ENCODE data around the gene TNRC6A. TPM values are rescaled to one million over a fixed set of nuclear protein-coding genes. Genes with fewer than 3 reads are reported as not detected.

TNRC6A gene
- total RNA-seq, 1 experiment from 2014 or later: 41.6 TPM

DNA sequence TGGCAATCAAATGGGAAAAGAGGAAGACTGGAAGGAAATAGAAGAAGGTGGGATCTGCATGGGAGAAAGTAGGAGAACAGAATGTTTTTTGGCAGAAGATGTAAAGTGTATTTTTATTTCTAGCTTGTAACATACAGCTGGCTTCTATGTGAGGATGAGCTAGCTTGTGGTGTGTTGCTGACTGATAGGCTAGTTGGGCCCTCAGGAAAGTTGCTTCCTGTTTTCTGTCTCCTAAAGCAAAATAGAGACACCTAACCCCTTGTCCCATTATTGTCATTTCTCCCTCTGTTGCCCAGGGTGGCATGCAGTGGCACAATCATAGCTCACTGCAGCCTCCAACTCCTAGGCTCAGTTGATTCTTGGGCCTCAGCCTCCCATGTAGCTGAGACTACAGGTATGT, 15.9 kb downstream of the TNRC6A start:
- no TSS peak for BruUV-seq (replicated peaks)
- Mint-ChIP-seq H3K4me3 (ENCODE audit: unreplicated experiment) (no peak overlapping the region), H3K36me3 (ENCODE audit: insufficient read depth, unreplicated experiment) (peaks cover 12% of the 10 kb centered on the region), H3K27ac (ENCODE audit: low read depth, unreplicated experiment) (peak overlapping the region; percentile 64), H3K9me3 (ENCODE audit: unreplicated experiment) (no peaks in the 10 kb centered on the region), H3K4me1 (ENCODE audit: insufficient read depth, unreplicated experiment) (peaks cover 51% of the 10 kb centered on the region), H3K27me3 (ENCODE audit: insufficient read depth, unreplicated experiment) (no peaks in the 10 kb centered on the region)
- intact Hi-C loops (cut with micrococcal nuclease): no loop called here
- DNase-seq (ENCODE audit: unreplicated experiment): no peak
- ChIA-PET POLR2A (interaction anchor here (0.6 to 1.5 kb wide), 4 partner anchors 10 to 17 kb away, joined by 3 to 10 read pairs (median 4); no protein-coding TSS in a partner anchor), CTCF (interaction anchor here (0.5 to 1.4 kb wide), 7 partner anchors 16 to 818 kb away, joined by 3 to 4 read pairs (median 3); no protein-coding TSS in a partner anchor)
- TF ChIP-seq, protein P1, sequence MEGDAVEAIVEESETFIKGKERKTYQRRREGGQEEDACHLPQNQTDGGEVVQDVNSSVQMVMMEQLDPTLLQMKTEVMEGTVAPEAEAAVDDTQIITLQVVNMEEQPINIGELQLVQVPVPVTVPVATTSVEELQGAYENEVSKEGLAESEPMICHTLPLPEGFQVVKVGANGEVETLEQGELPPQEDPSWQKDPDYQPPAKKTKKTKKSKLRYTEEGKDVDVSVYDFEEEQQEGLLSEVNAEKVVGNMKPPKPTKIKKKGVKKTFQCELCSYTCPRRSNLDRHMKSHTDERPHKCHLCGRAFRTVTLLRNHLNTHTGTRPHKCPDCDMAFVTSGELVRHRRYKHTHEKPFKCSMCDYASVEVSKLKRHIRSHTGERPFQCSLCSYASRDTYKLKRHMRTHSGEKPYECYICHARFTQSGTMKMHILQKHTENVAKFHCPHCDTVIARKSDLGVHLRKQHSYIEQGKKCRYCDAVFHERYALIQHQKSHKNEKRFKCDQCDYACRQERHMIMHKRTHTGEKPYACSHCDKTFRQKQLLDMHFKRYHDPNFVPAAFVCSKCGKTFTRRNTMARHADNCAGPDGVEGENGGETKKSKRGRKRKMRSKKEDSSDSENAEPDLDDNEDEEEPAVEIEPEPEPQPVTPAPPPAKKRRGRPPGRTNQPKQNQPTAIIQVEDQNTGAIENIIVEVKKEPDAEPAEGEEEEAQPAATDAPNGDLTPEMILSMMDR (IDR thresholded peaks at IDR 0.05; ENCODE audit: unreplicated experiment): no peak

DNA sequence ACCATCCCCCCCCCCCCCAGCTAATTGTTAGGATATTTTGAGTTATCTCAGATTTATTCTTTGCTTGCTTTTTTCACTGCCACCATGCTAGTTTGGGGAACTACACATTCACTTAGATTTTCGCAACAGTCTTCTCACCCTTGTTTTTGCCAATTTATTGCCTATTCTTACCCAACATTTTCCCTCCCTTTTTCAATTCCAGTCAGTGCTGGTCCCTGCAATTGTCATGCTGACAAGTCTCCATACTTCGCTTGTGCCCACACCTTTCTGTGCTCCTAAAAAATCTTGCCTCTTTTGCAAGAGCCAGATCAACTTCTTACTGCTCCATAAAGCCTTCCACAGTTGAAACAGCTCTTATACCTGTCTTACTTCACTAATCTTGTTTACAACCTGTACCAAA, 16.3 kb downstream of the TNRC6A start:
- H3K36me3 Mint-ChIP-seq (ENCODE audit: insufficient read depth, unreplicated experiment): peaks cover 12% of the 10 kb centered on the region
- H3K27me3 Mint-ChIP-seq (ENCODE audit: insufficient read depth, unreplicated experiment): no peaks in the 10 kb centered on the region
- no peak overlapping the region for H3K4me3 Mint-ChIP-seq (ENCODE audit: unreplicated experiment)
- peaks cover 51% of the 10 kb centered on the region for H3K4me1 Mint-ChIP-seq (ENCODE audit: insufficient read depth, unreplicated experiment)
- intact Hi-C loops (cut with micrococcal nuclease): no loop called here
- no peaks in the 10 kb centered on the region for H3K9me3 Mint-ChIP-seq (ENCODE audit: unreplicated experiment)
- BruUV-seq (replicated peaks): no TSS peak
- H3K27ac Mint-ChIP-seq (ENCODE audit: low read depth, unreplicated experiment): peak overlapping the region; percentile 64
- POLR2A ChIA-PET: interaction anchor here (0.6 to 1.5 kb wide), 7 partner anchors 8 to 17 kb away, joined by 3 to 10 read pairs (median 4); no protein-coding TSS in a partner anchor
- no peak for DNase-seq (ENCODE audit: unreplicated experiment)
- TF ChIP-seq, protein P1 (IDR thresholded peaks at IDR 0.05; ENCODE audit: unreplicated experiment): no peak
- CTCF ChIA-PET: interaction anchor here (0.5 to 1.4 kb wide), 6 partner anchors 15 to 819 kb away, joined by 3 to 4 read pairs (median 3); no protein-coding TSS in a partner anchor

DNA sequence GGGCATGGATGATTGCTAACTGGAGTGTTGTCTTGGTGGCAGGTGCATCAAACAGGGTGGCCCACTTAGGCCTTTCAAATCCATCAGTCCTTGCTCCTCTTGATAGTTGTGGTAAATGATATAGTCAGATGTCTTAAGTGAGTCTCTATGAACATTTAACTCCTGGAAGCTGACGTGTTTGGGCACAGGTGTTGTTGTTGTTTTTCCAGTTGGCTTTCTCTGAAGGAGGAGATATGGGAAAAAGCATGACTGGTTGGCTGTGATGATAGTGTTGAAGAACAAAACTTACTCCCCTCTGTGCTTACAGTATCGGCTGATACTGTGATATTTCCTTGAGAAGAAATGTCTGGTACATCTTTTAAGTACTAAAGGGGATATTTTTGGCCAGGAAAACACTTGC, 18.0 kb downstream of the TNRC6A start:
- Mint-ChIP-seq H3K4me3 (ENCODE audit: unreplicated experiment) (peak overlapping the region; percentile 38), H3K9me3 (ENCODE audit: unreplicated experiment) (no peaks in the 10 kb centered on the region), H3K27me3 (ENCODE audit: insufficient read depth, unreplicated experiment) (no peaks in the 10 kb centered on the region), H3K4me1 (ENCODE audit: insufficient read depth, unreplicated experiment) (peaks cover 55% of the 10 kb centered on the region), H3K27ac (ENCODE audit: low read depth, unreplicated experiment) (peak overlapping the region; percentile 96), H3K36me3 (ENCODE audit: insufficient read depth, unreplicated experiment) (peaks cover 16% of the 10 kb centered on the region)
- DNase-seq (ENCODE audit: unreplicated experiment): no peak
- ChIA-PET CTCF (interaction anchor here (0.5 kb wide), 1 partner anchor 11 kb away, joined by 3 read pairs; no protein-coding TSS in a partner anchor), POLR2A (interaction anchor here (0.5 to 2.1 kb wide), 11 partner anchors 9 to 174 kb away, joined by 3 to 19 read pairs (median 4); partner anchors contain the start of gene TNRC6A)
- TF ChIP-seq, protein P1 (IDR thresholded peaks at IDR 0.05; ENCODE audit: unreplicated experiment): no peak
- intact Hi-C loops (cut with micrococcal nuclease): no loop called here
- no TSS peak for BruUV-seq (replicated peaks)

DNA sequence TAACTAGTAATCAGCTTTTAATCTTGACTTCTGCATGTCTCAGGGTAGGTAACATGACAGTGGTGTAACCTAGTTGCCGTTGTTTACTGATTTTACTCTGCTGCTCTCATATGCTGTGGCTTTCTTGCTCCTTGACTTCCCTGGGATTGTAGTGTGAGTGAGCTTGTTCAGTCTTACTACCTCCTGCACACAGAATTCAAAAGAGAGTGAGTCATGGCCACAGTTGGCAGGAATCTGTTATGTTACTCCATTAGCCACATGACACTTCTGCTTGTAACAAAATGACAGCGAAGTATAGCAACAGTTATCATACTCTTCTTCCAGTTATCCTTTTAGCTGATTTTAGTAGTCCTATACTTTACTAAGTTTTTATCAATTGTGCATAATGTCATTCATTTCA, 18.8 kb downstream of the TNRC6A start:
- POLR2A ChIA-PET: interaction anchor here (0.5 to 2.1 kb wide), 13 partner anchors 8 to 175 kb away, joined by 3 to 19 read pairs (median 4); partner anchors contain the start of gene TNRC6A
- H3K27ac Mint-ChIP-seq (ENCODE audit: low read depth, unreplicated experiment): peak overlapping the region; percentile 96
- intact Hi-C loops (cut with micrococcal nuclease): loop anchor here (1.0 kb wide), 1 partner anchor 47 kb away; no protein-coding TSS in a partner anchor
- H3K4me3 Mint-ChIP-seq (ENCODE audit: unreplicated experiment): peak overlapping the region; percentile 21
- peaks cover 24% of the 10 kb centered on the region for H3K36me3 Mint-ChIP-seq (ENCODE audit: insufficient read depth, unreplicated experiment)
- peak; percentile 90 for DNase-seq (ENCODE audit: unreplicated experiment)
- H3K4me1 Mint-ChIP-seq (ENCODE audit: insufficient read depth, unreplicated experiment): peaks cover 57% of the 10 kb centered on the region
- H3K27me3 Mint-ChIP-seq (ENCODE audit: insufficient read depth, unreplicated experiment): no peaks in the 10 kb centered on the region
- TF ChIP-seq, protein P1 (IDR thresholded peaks at IDR 0.05; ENCODE audit: unreplicated experiment): no peak
- CTCF ChIA-PET: interaction anchor here (0.5 to 1.6 kb wide), 5 partner anchors 9 to 66 kb away, joined by 3 to 4 read pairs (median 4); no protein-coding TSS in a partner anchor
- H3K9me3 Mint-ChIP-seq (ENCODE audit: unreplicated experiment): no peaks in the 10 kb centered on the region
- BruUV-seq (replicated peaks): no TSS peak

Data from MCF 10A (cell line).